ENCODE results near the gene SASH1.

The SASH1 gene

GRCh38 chr6:148533309-148534107 lies 190.9 kb downstream of the SASH1 start:
- H3K9me3 ChIP-seq: no peaks in the 10 kb centered on the region
- H3K27me3 ChIP-seq: no peaks in the 10 kb centered on the region
- H3K4me3 ChIP-seq: no peak overlapping the region
- H3K36me3 ChIP-seq: peaks cover 59 to 75% (median 71%) of the 10 kb centered on the region in 3 donors
- intact Hi-C loops (cut with DNase I; ENCODE audit: low total_unique reads): loop anchor here (10.0 kb wide), 1 partner anchor 269 kb away; no protein-coding TSS in a partner anchor
- no peak for DNase-seq
- no peak overlapping the region for H3K27ac ChIP-seq
- no peak for TF ChIP-seq CTCF (IDR thresholded peaks at IDR 0.05)
- H3K4me1 ChIP-seq: peaks cover 0 to 39% (median 1%) of the 10 kb centered on the region in 4 donors

GRCh38 chr6:148534871-148535270 lies 192.2 kb downstream of the SASH1 start:
- Histone ChIP-seq H3K27me3 (no peaks in the 10 kb centered on the region), H3K9me3 (no peaks in the 10 kb centered on the region), H3K4me1 (peaks cover 0 to 31% (median under 1%) of the 10 kb centered on the region in 4 donors), H3K4me3 (no peak overlapping the region), H3K36me3 (peaks cover 67 to 78% (median 77%) of the 10 kb centered on the region in 3 donors), H3K27ac (no peak overlapping the region)
- no peak for DNase-seq
- TF ChIP-seq CTCF (IDR thresholded peaks at IDR 0.05): no peak
- intact Hi-C loops (cut with DNase I; ENCODE audit: low total_unique reads): loop anchor here (10.0 kb wide), 1 partner anchor 270 kb away; no protein-coding TSS in a partner anchor

GRCh38 chr6:148535381-148535780 lies 192.7 kb downstream of the SASH1 start:
- Histone ChIP-seq H3K9me3 (no peaks in the 10 kb centered on the region), H3K4me1 (peaks cover 0 to 26% (median 0%) of the 10 kb centered on the region in 4 donors), H3K27me3 (no peaks in the 10 kb centered on the region), H3K27ac (no peak overlapping the region), H3K36me3 (peaks cover 72 to 83% (median 82%) of the 10 kb centered on the region in 3 donors), H3K4me3 (no peak overlapping the region)
- TF ChIP-seq CTCF (IDR thresholded peaks at IDR 0.05): no peak
- intact Hi-C loops (cut with DNase I; ENCODE audit: low total_unique reads): loop anchor here (10.0 kb wide), 1 partner anchor 271 kb away; no protein-coding TSS in a partner anchor
- no peak for DNase-seq

- no peak for TF ChIP-seq CTCF (IDR thresholded peaks at IDR 0.05)
- H3K27ac ChIP-seq: no peak overlapping the region
- peaks cover 0 to 20% (median 0%) of the 10 kb centered on the region in 4 donors for H3K4me1 ChIP-seq
- no peak overlapping the region for H3K4me3 ChIP-seq
- H3K36me3 ChIP-seq: peaks cover 78 to 89% (median 88%) of the 10 kb centered on the region in 3 donors
- no peaks in the 10 kb centered on the region for H3K9me3 ChIP-seq
- H3K27me3 ChIP-seq: no peaks in the 10 kb centered on the region
- DNase-seq: no peak
- intact Hi-C loops (cut with DNase I; ENCODE audit: low total_unique reads): loop anchor here (10.0 kb wide), 1 partner anchor 271 kb away; no protein-coding TSS in a partner anchor
These were observed 193.3 kb downstream of the SASH1 start for GRCh38 chr6:148535976-148536375.

GRCh38 chr6:148538261-148539190 lies 195.9 kb downstream of the SASH1 start:
- TF ChIP-seq CTCF (IDR thresholded peaks at IDR 0.05): no peak
- intact Hi-C loops (cut with DNase I; ENCODE audit: low total_unique reads): loop anchor here (10.0 kb wide), 1 partner anchor 274 kb away; no protein-coding TSS in a partner anchor
- H3K9me3 ChIP-seq: no peaks in the 10 kb centered on the region
- DNase-seq: no peak
- no peaks in the 10 kb centered on the region for H3K27me3 ChIP-seq
- H3K4me1 ChIP-seq: peaks cover 0 to 10% (median 0%) of the 10 kb centered on the region in 4 donors
- H3K27ac ChIP-seq: peak overlapping the region; percentile 6 to 54
- no peak overlapping the region for H3K4me3 ChIP-seq
- H3K36me3 ChIP-seq: peaks cover 82 to 97% (median 92%) of the 10 kb centered on the region in 3 donors

Data from tibial artery (tissue), 4 donors.